Activated T-cell treated with anti-CD3 and anti-CD28 coated beads, Interleukin-2, amount 50 U/mL, for 72 hours (primary cell): ENCODE data around the gene UCHL3. TPM values are rescaled to one million over a fixed set of nuclear protein-coding genes. Genes with fewer than 3 reads are reported as not detected.

Experiments used
- ATAC-seq, 2 donors: fragments of 150-1000 bp; cut with Tn5 transposase; replicated peaks in 1 of 2; 2 replicates each; pipeline ENCODE4 v1.10.0; 2021; ENCODE audit warnings: moderate library complexity in 2 of 2, mild to moderate bottlenecking in 1 of 2
- DNase-seq, 2 donors: peaks; one replicate each; pipeline ENCODE4 v3.0.0; 2021 to 2022; ENCODE audit warnings: mixed read lengths in 1 of 2
- H3K27ac Mint-ChIP-seq: one replicate; pipeline ENCODE4 v1.8.0; 2022; ENCODE audit warnings: mild to moderate bottlenecking, moderate library complexity, mixed read lengths
- H3K27me3 Mint-ChIP-seq: one replicate; pipeline ENCODE4 v1.8.0; 2022; ENCODE audit warnings: low read depth, mixed read lengths
- H3K36me3 Mint-ChIP-seq, 2 donors: one replicate each; pipeline ENCODE4 v1.8.0; 2022; ENCODE audit warnings: mixed read lengths in 2 of 2, mild to moderate bottlenecking in 1 of 2; ENCODE audit not compliant: insufficient read depth in 2 of 2
- H3K4me1 Mint-ChIP-seq: one replicate; pipeline ENCODE4 v1.8.0; 2022; ENCODE audit warnings: low read depth, mixed read lengths
- H3K4me3 Mint-ChIP-seq, 2 donors: one replicate each; pipeline ENCODE4 v1.8.0; 2022; ENCODE audit warnings: mild to moderate bottlenecking in 2 of 2, mixed read lengths in 2 of 2, moderate library complexity in 2 of 2
- H3K9me3 Mint-ChIP-seq, 2 donors: one replicate each; pipeline ENCODE4 v1.8.0; 2022; ENCODE audit warnings: mixed read lengths in 2 of 2
- total RNA-seq, 2 donors: library from RNA; stranded (reverse); gene quantifications; one replicate each; pipeline ENCODE4 v1.2.3, GENCODE V29; 2022

The UCHL3 gene
- total RNA-seq, 2 donors from 2014 or later, result 30.8 to 32.3 TPM

DNA sequence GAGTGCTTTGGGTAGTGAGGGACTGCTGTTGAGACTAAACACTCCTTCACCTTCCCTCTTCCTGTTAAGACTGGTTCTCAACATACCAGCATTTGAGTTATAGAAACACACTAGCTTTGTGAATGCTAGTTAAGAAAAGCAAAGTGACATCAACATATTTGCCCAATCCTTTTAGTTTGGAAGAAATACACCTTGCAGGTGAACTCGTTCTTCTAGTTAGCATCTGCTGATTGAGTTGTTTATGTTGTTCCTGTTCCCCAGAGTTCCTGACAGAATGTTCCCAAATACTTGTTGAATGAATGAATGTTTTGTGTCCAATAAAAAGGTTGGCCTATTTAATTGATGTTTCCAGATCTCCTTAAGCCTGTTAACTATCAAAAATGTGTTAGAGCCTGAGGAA is 93.6 kb downstream of the UCHL3 start:
- Mint-ChIP-seq H3K9me3 (no peaks in the 10 kb centered on the region), H3K36me3 (peaks cover 0 to 2% of the 10 kb centered on the region in 2 donors), H3K4me1 (no peaks in the 10 kb centered on the region), H3K4me3 (no peak overlapping the region), H3K27ac (no peak overlapping the region), H3K27me3 (peaks cover 13% of the 10 kb centered on the region)
- ATAC-seq, result no peak
- DNase-seq, result no peak

DNA sequence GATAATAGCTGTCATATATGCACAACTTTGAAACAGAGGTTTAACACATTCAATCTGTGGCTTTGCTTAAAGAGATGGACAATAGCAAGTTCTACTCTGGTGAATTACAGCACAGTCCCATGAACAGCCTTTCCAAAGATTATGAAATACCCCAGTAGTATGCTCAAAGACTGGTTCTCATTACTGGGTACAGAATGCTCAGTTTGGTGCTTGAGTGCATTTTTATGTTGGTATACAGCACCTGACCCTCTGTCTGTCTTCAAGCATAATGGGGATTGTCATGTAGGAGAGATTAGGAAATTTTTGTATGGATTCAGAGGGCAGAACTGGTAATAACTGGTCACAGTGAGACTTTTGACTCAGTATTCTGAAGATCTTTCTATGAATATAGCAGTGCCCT is 94.1 kb downstream of the UCHL3 start:
- Mint-ChIP-seq H3K27ac (no peak overlapping the region), H3K4me3 (no peak overlapping the region), H3K9me3 (no peaks in the 10 kb centered on the region), H3K36me3 (peaks cover 0 to 2% of the 10 kb centered on the region in 2 donors), H3K4me1 (no peaks in the 10 kb centered on the region), H3K27me3 (peaks cover 8% of the 10 kb centered on the region)
- no peak for ATAC-seq
- DNase-seq, result no peak

- Mint-ChIP-seq H3K9me3 (no peaks in the 10 kb centered on the region), H3K27me3 (peaks cover 5% of the 10 kb centered on the region), H3K4me3 (no peak overlapping the region), H3K36me3 (peaks cover 0 to 2% of the 10 kb centered on the region in 2 donors), H3K4me1 (no peaks in the 10 kb centered on the region), H3K27ac (no peak overlapping the region)
- DNase-seq, result no peak
- no peak for ATAC-seq
These were observed 95.5 kb downstream of the UCHL3 start for GRCh38 chr13:75645141-75645540.

DNA sequence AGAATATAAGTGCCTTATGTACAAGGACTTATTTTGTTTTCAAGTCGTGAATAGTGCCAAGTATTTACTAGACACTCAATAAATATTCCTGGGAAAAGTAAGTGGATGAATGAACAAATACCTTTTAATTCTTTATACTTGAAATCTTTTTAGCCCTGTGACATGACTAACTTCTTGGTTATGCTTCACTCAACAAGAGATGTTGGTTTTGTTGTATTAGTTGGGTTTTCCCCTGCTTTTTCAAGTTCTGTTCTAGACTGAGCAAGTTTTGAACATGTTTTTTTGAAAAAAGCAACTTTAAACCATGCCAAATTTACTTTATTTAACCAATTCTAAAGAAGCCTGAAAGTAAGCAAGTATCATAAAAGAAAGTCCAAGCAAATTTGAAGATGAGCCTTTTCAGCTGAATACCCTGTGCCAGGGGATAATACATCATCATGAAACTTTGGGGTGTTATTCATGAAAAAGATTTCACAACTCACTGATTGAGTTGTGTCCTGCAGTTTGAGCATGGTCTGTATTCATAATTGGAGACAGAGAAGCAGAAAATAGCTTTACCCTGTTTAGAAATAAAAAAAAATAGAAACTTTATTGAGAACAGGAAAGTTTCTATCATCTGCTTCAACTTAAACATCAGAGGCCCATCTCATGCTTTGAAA is 97.7 kb downstream of the UCHL3 start:
- Mint-ChIP-seq H3K27ac (no peak overlapping the region), H3K4me1 (no peaks in the 10 kb centered on the region), H3K9me3 (no peaks in the 10 kb centered on the region), H3K27me3 (no peaks in the 10 kb centered on the region), H3K4me3 (peak overlapping the region in 1 of 2 donors; percentile 0), H3K36me3 (no peaks in the 10 kb centered on the region)
- peak; percentile 80 to 82 for ATAC-seq
- DNase-seq, result no peak

DNA sequence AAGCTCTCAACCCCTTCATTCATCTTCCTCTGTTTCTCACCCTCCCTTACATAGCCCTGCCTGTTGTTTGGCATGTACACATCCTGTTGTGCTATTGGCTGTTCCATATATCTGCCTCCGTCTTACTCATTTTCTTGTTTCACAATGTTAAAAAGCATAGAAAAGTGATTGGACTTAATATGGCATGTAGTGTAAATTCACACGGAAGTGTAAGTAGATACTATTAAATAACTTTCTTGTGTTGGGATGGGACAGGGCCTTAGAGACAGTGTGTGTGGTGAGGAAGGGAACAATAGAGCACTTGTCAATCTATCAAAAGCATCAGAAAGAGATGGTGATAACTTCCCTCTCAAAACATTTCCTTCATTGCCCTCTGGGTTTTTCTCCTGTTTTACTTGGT is 98.9 kb downstream of the UCHL3 start:
- Mint-ChIP-seq H3K4me3 (no peak overlapping the region), H3K27ac (no peak overlapping the region), H3K27me3 (no peaks in the 10 kb centered on the region), H3K4me1 (no peaks in the 10 kb centered on the region), H3K9me3 (no peaks in the 10 kb centered on the region), H3K36me3 (no peaks in the 10 kb centered on the region)
- ATAC-seq (no peak), DNase-seq (no peak)

DNA sequence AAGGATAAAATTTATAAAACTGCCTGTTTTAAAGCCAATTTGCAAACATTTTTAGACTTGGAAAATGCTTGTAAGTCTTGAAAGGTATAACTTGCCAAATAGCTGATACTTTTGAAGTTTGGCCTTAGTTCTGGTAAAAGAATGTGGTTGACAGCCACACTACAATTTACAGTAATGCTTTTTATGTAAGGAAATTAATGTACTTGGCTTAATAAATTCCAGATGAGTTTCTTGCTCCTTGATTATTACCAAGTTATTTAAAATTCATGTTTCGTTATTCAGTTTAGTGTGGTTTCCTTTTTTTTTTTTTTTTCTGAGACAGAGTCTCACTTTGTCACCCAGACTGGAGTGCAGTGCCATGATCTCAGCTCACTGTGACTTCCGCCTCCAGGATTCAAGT is 101.4 kb downstream of the UCHL3 start:
- no peak for DNase-seq
- no peaks in the 10 kb centered on the region for H3K27me3 Mint-ChIP-seq
- H3K4me1 Mint-ChIP-seq, result no peaks in the 10 kb centered on the region
- no peak for ATAC-seq
- H3K9me3 Mint-ChIP-seq, result no peaks in the 10 kb centered on the region
- no peak overlapping the region for H3K27ac Mint-ChIP-seq
- no peak overlapping the region for H3K4me3 Mint-ChIP-seq
- H3K36me3 Mint-ChIP-seq, result no peaks in the 10 kb centered on the region

- no peak for ATAC-seq
- DNase-seq, result no peak
- no peak overlapping the region for H3K4me3 Mint-ChIP-seq
- no peaks in the 10 kb centered on the region for H3K9me3 Mint-ChIP-seq
- no peaks in the 10 kb centered on the region for H3K36me3 Mint-ChIP-seq
- H3K27ac Mint-ChIP-seq, result no peak overlapping the region
- H3K27me3 Mint-ChIP-seq, result no peaks in the 10 kb centered on the region
- H3K4me1 Mint-ChIP-seq, result no peaks in the 10 kb centered on the region
These were observed 103.1 kb downstream of the UCHL3 start for GRCh38 chr13:75652726-75653125.

Other genes with a start within 250 kb of the UCHL3 start
- gene TBC1D4, start 67.6 kb upstream of the UCHL3 start, total RNA-seq, result 10 to 100 TPM; 34.5 to 38.8 TPM
- gene COMMD6, start 11.9 kb upstream of the UCHL3 start, total RNA-seq, result 100 to 1,000 TPM; 125 to 128 TPM
- gene LMO7, start 86.5 kb downstream of the UCHL3 start, total RNA-seq, result 10 to 100 TPM; 12.1 to 14.6 TPM